NCI-H774 (cell line): ENCODE measurements around the gene ACCSL.

Source experiments
- DNase-seq: peaks from one replicate; lab custom pipeline; 2025; lab: John Stamatoyannopoulos, UW

The ACCSL gene

GRCh38 chr11:44097821-44098220, 50.0 kb downstream of the ACCSL start:
- DNase-seq, result no peak

- DNase-seq, result no peak
Measured at GRCh38 chr11:44101098-44101497, 53.3 kb downstream of the ACCSL start.

GRCh38 chr11:44104481-44105294, 56.9 kb downstream of the ACCSL start:
- no peak for DNase-seq

GRCh38 chr11:44108260-44108659, 60.5 kb downstream of the ACCSL start:
- no peak for DNase-seq
